Lower leg skin (tissue), 3 donors: ENCODE measurements around the gene PPP2R5E.

Source experiments
- POLR2A ChIP-seq, 2 donors: fragments of 450-650 bp; IDR thresholded peaks; one replicate each; pipeline ENCODE4 v1.6.1; 2016 to 2017; ENCODE audit warnings: antibody characterized with exemption in 2 of 2, mild to moderate bottlenecking in 1 of 2, moderate library complexity in 1 of 2
- TF ChIP-seq, protein P1 (sequence below), 3 donors: fragments of 450-650 bp; IDR thresholded peaks; one replicate each; pipeline ENCODE4 v1.5.1; 2016; ENCODE audit warnings: antibody characterized with exemption in 3 of 3, mild to moderate bottlenecking in 3 of 3, moderate library complexity in 2 of 3

DNA sequence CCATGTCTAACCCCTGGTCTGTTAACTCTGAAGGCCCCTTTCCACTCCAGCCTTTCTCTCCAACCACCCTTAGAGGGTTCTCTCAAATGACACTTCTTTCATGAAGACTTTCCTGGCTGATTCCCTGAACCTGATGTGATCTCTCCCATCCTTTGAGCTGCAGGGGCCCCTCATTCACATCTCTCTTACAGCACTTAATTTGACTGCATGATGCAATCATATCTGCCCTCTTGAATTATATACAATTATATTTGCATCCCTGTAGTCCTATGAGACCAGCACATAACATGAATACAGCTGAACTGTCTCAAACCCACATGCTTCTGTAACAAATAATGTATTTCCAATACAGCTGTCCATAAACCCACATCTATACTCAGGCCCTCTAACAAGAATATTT, 56.4 kb downstream of the PPP2R5E start:
- TF ChIP-seq, protein P1, sequence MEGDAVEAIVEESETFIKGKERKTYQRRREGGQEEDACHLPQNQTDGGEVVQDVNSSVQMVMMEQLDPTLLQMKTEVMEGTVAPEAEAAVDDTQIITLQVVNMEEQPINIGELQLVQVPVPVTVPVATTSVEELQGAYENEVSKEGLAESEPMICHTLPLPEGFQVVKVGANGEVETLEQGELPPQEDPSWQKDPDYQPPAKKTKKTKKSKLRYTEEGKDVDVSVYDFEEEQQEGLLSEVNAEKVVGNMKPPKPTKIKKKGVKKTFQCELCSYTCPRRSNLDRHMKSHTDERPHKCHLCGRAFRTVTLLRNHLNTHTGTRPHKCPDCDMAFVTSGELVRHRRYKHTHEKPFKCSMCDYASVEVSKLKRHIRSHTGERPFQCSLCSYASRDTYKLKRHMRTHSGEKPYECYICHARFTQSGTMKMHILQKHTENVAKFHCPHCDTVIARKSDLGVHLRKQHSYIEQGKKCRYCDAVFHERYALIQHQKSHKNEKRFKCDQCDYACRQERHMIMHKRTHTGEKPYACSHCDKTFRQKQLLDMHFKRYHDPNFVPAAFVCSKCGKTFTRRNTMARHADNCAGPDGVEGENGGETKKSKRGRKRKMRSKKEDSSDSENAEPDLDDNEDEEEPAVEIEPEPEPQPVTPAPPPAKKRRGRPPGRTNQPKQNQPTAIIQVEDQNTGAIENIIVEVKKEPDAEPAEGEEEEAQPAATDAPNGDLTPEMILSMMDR (IDR thresholded peaks at IDR 0.05) = no peak
- TF ChIP-seq POLR2A (IDR thresholded peaks at IDR 0.05) = no peak
